ENCODE results near the gene SKAP2. TPM values are rescaled to one million over a fixed set of nuclear protein-coding genes. Genes with fewer than 3 reads are reported as not detected.

The SKAP2 gene
- total RNA-seq, 1 experiment from 2014 or later = 24.4 TPM

GRCh38 chr7:26704786-26705185 is 159.6 kb downstream of the SKAP2 start:
- Histone ChIP-seq H3K4me2 (ENCODE audit: low read depth, low read length, poor library complexity, severe bottlenecking) (no peak overlapping the region), H3K9ac (ENCODE audit: low read length) (no peak overlapping the region), H2AFZ (ENCODE audit: low read length) (no peak overlapping the region), H3K79me2 (ENCODE audit: low read length) (no peaks in the 10 kb centered on the region), H3K4me3 (ENCODE audit: low read length) (no peak overlapping the region), H3K4me1 (ENCODE audit: low read length) (no peaks in the 10 kb centered on the region), H4K20me1 (ENCODE audit: insufficient read depth, low read depth, low read length) (no peaks in the 10 kb centered on the region), H3K27me3 (ENCODE audit: low read length) (no peaks in the 10 kb centered on the region), H3K9me2 (replicated peaks; ENCODE audit: insufficient read depth, low read length) (no peaks in the 10 kb centered on the region), H3K9me3 (ENCODE audit: low read length) (no peaks in the 10 kb centered on the region), H3K27ac (ENCODE audit: low read length) (no peak overlapping the region), H3K36me3 (ENCODE audit: insufficient read depth, low read length) (no peaks in the 10 kb centered on the region)
- DNase-seq = no peak

GRCh38 chr7:26704036-26704435 is 160.4 kb downstream of the SKAP2 start:
- Histone ChIP-seq H3K4me2 (ENCODE audit: low read depth, low read length, poor library complexity, severe bottlenecking) (no peak overlapping the region), H3K27ac (ENCODE audit: low read length) (no peak overlapping the region), H3K79me2 (ENCODE audit: low read length) (no peaks in the 10 kb centered on the region), H3K4me1 (ENCODE audit: low read length) (no peaks in the 10 kb centered on the region), H3K36me3 (ENCODE audit: insufficient read depth, low read length) (no peaks in the 10 kb centered on the region), H4K20me1 (ENCODE audit: insufficient read depth, low read depth, low read length) (no peaks in the 10 kb centered on the region), H3K9me3 (ENCODE audit: low read length) (no peaks in the 10 kb centered on the region), H2AFZ (ENCODE audit: low read length) (no peak overlapping the region), H3K4me3 (ENCODE audit: low read length) (no peak overlapping the region), H3K9ac (ENCODE audit: low read length) (no peak overlapping the region), H3K9me2 (replicated peaks; ENCODE audit: insufficient read depth, low read length) (no peaks in the 10 kb centered on the region), H3K27me3 (ENCODE audit: low read length) (no peaks in the 10 kb centered on the region)
- no peak for DNase-seq

DNA sequence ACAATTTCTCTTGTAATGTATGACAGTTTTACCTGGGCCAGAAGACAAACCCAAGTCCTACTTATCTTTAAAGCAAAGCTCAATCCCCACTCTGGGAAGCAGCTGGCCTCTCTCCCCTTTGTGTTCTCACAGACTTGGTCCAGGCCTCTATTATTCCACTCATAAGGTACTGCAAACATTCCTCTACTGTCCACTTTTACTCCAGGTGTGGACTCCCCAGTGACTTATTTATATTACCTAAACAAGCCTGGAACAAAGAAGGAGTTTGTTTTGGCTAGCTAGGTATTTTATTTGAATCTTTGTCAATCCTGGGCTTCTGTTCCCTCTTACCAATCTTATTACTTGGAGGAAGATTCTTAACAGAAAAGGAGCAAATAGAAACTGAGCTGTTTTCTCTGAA is 163.5 kb downstream of the SKAP2 start:
- Histone ChIP-seq H3K9me2 (replicated peaks; ENCODE audit: insufficient read depth, low read length) (no peaks in the 10 kb centered on the region), H3K36me3 (ENCODE audit: insufficient read depth, low read length) (no peaks in the 10 kb centered on the region), H3K4me3 (ENCODE audit: low read length) (no peak overlapping the region), H3K9me3 (ENCODE audit: low read length) (no peaks in the 10 kb centered on the region), H3K27me3 (ENCODE audit: low read length) (no peaks in the 10 kb centered on the region), H4K20me1 (ENCODE audit: insufficient read depth, low read depth, low read length) (no peaks in the 10 kb centered on the region), H3K4me1 (ENCODE audit: low read length) (no peaks in the 10 kb centered on the region), H3K79me2 (ENCODE audit: low read length) (no peaks in the 10 kb centered on the region), H3K9ac (ENCODE audit: low read length) (no peak overlapping the region), H3K4me2 (ENCODE audit: low read depth, low read length, poor library complexity, severe bottlenecking) (no peak overlapping the region), H2AFZ (ENCODE audit: low read length) (no peak overlapping the region), H3K27ac (ENCODE audit: low read length) (no peak overlapping the region)
- no peak for DNase-seq

- H2AFZ ChIP-seq (ENCODE audit: low read length) = no peak overlapping the region
- H3K36me3 ChIP-seq (ENCODE audit: insufficient read depth, low read length) = no peaks in the 10 kb centered on the region
- H3K27me3 ChIP-seq (ENCODE audit: low read length) = no peaks in the 10 kb centered on the region
- no peak for DNase-seq
- no peaks in the 10 kb centered on the region for H3K9me2 ChIP-seq (replicated peaks; ENCODE audit: insufficient read depth, low read length)
- no peaks in the 10 kb centered on the region for H4K20me1 ChIP-seq (ENCODE audit: insufficient read depth, low read depth, low read length)
- H3K79me2 ChIP-seq (ENCODE audit: low read length) = no peaks in the 10 kb centered on the region
- no peaks in the 10 kb centered on the region for H3K4me1 ChIP-seq (ENCODE audit: low read length)
- H3K27ac ChIP-seq (ENCODE audit: low read length) = no peak overlapping the region
- H3K4me3 ChIP-seq (ENCODE audit: low read length) = no peak overlapping the region
- no peaks in the 10 kb centered on the region for H3K9me3 ChIP-seq (ENCODE audit: low read length)
- H3K4me2 ChIP-seq (ENCODE audit: low read depth, low read length, poor library complexity, severe bottlenecking) = no peak overlapping the region
- no peak overlapping the region for H3K9ac ChIP-seq (ENCODE audit: low read length)
Measured at GRCh38 chr7:26700386-26700785, 164.0 kb downstream of the SKAP2 start.

- Histone ChIP-seq H3K4me1 (ENCODE audit: low read length) (no peaks in the 10 kb centered on the region), H3K36me3 (ENCODE audit: insufficient read depth, low read length) (no peaks in the 10 kb centered on the region), H3K9me3 (ENCODE audit: low read length) (no peaks in the 10 kb centered on the region), H3K4me2 (ENCODE audit: low read depth, low read length, poor library complexity, severe bottlenecking) (no peak overlapping the region), H3K9ac (ENCODE audit: low read length) (no peak overlapping the region), H3K27me3 (ENCODE audit: low read length) (no peaks in the 10 kb centered on the region), H2AFZ (ENCODE audit: low read length) (no peak overlapping the region), H3K9me2 (replicated peaks; ENCODE audit: insufficient read depth, low read length) (no peaks in the 10 kb centered on the region), H4K20me1 (ENCODE audit: insufficient read depth, low read depth, low read length) (no peaks in the 10 kb centered on the region), H3K79me2 (ENCODE audit: low read length) (no peaks in the 10 kb centered on the region), H3K4me3 (ENCODE audit: low read length) (no peak overlapping the region), H3K27ac (ENCODE audit: low read length) (no peak overlapping the region)
- DNase-seq = no peak
Measured at GRCh38 chr7:26699766-26700165, 164.6 kb downstream of the SKAP2 start.

GRCh38 chr7:26698806-26699205 is 165.6 kb downstream of the SKAP2 start:
- H3K4me2 ChIP-seq (ENCODE audit: low read depth, low read length, poor library complexity, severe bottlenecking) = no peak overlapping the region

DNA sequence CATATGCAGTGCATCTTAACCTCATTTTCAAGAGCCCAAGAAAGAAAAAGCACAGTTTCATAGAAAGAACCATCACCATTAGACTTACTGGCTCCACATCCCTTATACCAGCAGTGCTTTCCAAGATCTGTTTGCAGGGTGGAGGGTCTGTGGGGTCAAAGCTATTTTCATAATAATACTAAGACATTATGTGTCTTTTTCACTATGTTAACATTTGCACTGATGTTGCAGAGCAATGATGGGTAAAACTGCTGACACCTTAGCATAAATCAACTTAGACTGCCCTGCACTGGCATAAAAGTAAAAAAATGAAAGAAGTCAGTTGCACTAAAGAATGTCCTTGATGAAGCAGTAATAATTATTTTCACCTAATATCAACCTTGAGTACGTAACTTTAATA is 166.2 kb downstream of the SKAP2 start:
- H4K20me1 ChIP-seq (ENCODE audit: insufficient read depth, low read depth, low read length) = no peaks in the 10 kb centered on the region
- H3K27me3 ChIP-seq (ENCODE audit: low read length) = no peaks in the 10 kb centered on the region
- H3K9me2 ChIP-seq (replicated peaks; ENCODE audit: insufficient read depth, low read length) = no peaks in the 10 kb centered on the region
- no peak overlapping the region for H3K27ac ChIP-seq (ENCODE audit: low read length)
- H3K36me3 ChIP-seq (ENCODE audit: insufficient read depth, low read length) = no peaks in the 10 kb centered on the region
- no peak for DNase-seq
- H3K9ac ChIP-seq (ENCODE audit: low read length) = no peak overlapping the region
- no peak overlapping the region for H2AFZ ChIP-seq (ENCODE audit: low read length)
- H3K9me3 ChIP-seq (ENCODE audit: low read length) = no peaks in the 10 kb centered on the region
- H3K4me2 ChIP-seq (ENCODE audit: low read depth, low read length, poor library complexity, severe bottlenecking) = no peak overlapping the region
- no peak overlapping the region for H3K4me3 ChIP-seq (ENCODE audit: low read length)
- H3K79me2 ChIP-seq (ENCODE audit: low read length) = no peaks in the 10 kb centered on the region
- H3K4me1 ChIP-seq (ENCODE audit: low read length) = no peaks in the 10 kb centered on the region

More at GRCh38 chr7:26698806-26699205, 165.6 kb downstream of the SKAP2 start:
- H3K9me3 ChIP-seq (ENCODE audit: low read length) = no peaks in the 10 kb centered on the region
- H3K27me3 ChIP-seq (ENCODE audit: low read length) = no peaks in the 10 kb centered on the region
- no peak overlapping the region for H3K4me3 ChIP-seq (ENCODE audit: low read length)
- no peaks in the 10 kb centered on the region for H3K79me2 ChIP-seq (ENCODE audit: low read length)
- H2AFZ ChIP-seq (ENCODE audit: low read length) = no peak overlapping the region
- no peaks in the 10 kb centered on the region for H3K9me2 ChIP-seq (replicated peaks; ENCODE audit: insufficient read depth, low read length)
- no peaks in the 10 kb centered on the region for H3K36me3 ChIP-seq (ENCODE audit: insufficient read depth, low read length)
- H3K27ac ChIP-seq (ENCODE audit: low read length) = no peak overlapping the region
- DNase-seq = no peak
- H3K9ac ChIP-seq (ENCODE audit: low read length) = no peak overlapping the region
- H3K4me1 ChIP-seq (ENCODE audit: low read length) = no peaks in the 10 kb centered on the region
- H4K20me1 ChIP-seq (ENCODE audit: insufficient read depth, low read depth, low read length) = no peaks in the 10 kb centered on the region

GRCh38 chr7:26696978-26697377 is 167.4 kb downstream of the SKAP2 start:
- Histone ChIP-seq H3K4me3 (ENCODE audit: low read length) (no peak overlapping the region), H3K79me2 (ENCODE audit: low read length) (no peaks in the 10 kb centered on the region), H3K27ac (ENCODE audit: low read length) (no peak overlapping the region)

DNA sequence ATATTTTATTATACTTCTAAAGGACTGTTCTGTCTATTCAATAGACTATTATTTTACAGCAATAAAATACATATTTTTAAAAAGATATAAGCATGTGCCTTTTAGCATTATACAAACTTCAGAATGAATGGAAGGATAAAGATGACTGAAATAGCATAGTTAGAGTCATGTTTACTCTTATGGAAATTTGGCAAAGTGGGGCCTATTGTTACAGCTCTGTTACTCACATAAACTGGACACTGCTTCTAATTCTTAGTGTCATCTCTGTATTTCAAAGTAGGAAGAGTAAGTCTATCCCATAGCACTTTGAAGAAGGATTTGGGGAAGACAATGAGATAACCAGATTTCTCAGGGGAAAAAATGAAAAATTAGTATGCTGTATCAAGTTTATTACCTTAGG is 168.2 kb downstream of the SKAP2 start:
- H3K79me2 ChIP-seq (ENCODE audit: low read length) = no peaks in the 10 kb centered on the region
- no peaks in the 10 kb centered on the region for H3K27me3 ChIP-seq (ENCODE audit: low read length)
- no peaks in the 10 kb centered on the region for H3K9me3 ChIP-seq (ENCODE audit: low read length)
- no peak for DNase-seq
- H3K36me3 ChIP-seq (ENCODE audit: insufficient read depth, low read length) = no peaks in the 10 kb centered on the region
- no peak overlapping the region for H3K9ac ChIP-seq (ENCODE audit: low read length)
- H3K4me3 ChIP-seq (ENCODE audit: low read length) = no peak overlapping the region
- no peak overlapping the region for H3K27ac ChIP-seq (ENCODE audit: low read length)
- H3K4me1 ChIP-seq (ENCODE audit: low read length) = no peaks in the 10 kb centered on the region
- no peaks in the 10 kb centered on the region for H3K9me2 ChIP-seq (replicated peaks; ENCODE audit: insufficient read depth, low read length)
- H2AFZ ChIP-seq (ENCODE audit: low read length) = no peak overlapping the region
- no peak overlapping the region for H3K4me2 ChIP-seq (ENCODE audit: low read depth, low read length, poor library complexity, severe bottlenecking)
- no peaks in the 10 kb centered on the region for H4K20me1 ChIP-seq (ENCODE audit: insufficient read depth, low read depth, low read length)

More at GRCh38 chr7:26696978-26697377, 167.4 kb downstream of the SKAP2 start:
- Histone ChIP-seq H3K9ac (ENCODE audit: low read length) (no peak overlapping the region), H3K36me3 (ENCODE audit: insufficient read depth, low read length) (no peaks in the 10 kb centered on the region), H2AFZ (ENCODE audit: low read length) (no peak overlapping the region), H3K9me2 (replicated peaks; ENCODE audit: insufficient read depth, low read length) (no peaks in the 10 kb centered on the region), H4K20me1 (ENCODE audit: insufficient read depth, low read depth, low read length) (no peaks in the 10 kb centered on the region), H3K27me3 (ENCODE audit: low read length) (no peaks in the 10 kb centered on the region), H3K9me3 (ENCODE audit: low read length) (no peaks in the 10 kb centered on the region), H3K4me2 (ENCODE audit: low read depth, low read length, poor library complexity, severe bottlenecking) (no peak overlapping the region), H3K4me1 (ENCODE audit: low read length) (no peaks in the 10 kb centered on the region)
- no peak for DNase-seq
